HG03521 (cell line): ENCODE results near the gene CNOT6.
A peak's percentile ranks its signal among the peaks of the same experiment; 100 is the strongest.
"Not testable (repeated sequence)": the region's sequence is repeated elsewhere in the genome, so short reads cannot be mapped to it uniquely, and the experiment has no call there.

ENCODE experiments used
- ATAC-seq: cut with Tn5 transposase; IDR thresholded peaks from one replicate; pipeline ENCODE4 v1.9.1; 2021; ENCODE audit warnings: mild to moderate bottlenecking, moderate library complexity; ENCODE audit not compliant: unreplicated experiment

CNOT6 gene

DNA sequence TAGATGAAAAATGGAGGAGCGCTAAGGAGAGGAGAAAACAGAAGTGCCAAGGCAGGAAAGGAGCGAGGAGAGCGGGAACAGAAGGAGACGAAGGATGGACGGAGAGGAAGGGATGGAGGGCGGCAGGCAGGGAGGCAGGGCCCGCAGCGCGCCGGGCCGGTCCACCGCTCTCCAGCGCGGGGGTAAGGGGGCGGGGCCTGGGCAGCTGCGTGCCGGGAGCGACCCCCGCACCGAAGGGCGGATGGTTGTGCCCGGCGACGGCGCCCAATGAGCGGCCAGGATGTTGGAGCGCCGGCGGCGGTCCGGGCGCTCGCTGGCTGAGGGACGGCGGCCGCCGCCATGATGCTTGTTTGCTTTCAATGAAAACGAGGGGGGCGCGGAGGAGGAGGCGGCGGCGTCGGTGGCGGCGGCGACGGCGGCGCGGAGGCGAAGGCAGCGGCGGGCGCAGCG lies at the start of gene CNOT6:
Gene CNOT6 (plus strand): TSS at position 320 of the 450 bp plus-strand sequence. CDS start 34,898 bp downstream, outside the sequence.
- peak; percentile 93 for ATAC-seq

DNA sequence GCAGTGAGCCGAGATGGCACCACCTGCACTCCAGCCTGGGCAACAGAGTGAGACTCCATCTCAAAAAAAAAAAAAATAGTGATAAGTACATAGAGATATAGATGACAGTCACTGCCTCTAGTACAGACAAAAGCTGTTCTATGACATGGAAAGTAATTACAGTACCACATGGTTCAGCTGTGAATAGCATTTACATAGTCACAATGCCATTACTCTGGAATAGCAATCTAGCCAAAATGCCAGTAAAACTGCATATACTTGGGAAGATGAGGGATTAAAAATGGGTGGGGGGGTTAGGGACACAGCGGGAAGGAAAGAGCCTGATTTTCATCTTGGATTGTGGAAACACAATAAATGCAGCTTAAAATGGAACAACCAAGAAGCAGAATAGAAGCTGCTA lies 39.4 kb upstream of the CNOT6 start:
- ATAC-seq, result no peak

DNA sequence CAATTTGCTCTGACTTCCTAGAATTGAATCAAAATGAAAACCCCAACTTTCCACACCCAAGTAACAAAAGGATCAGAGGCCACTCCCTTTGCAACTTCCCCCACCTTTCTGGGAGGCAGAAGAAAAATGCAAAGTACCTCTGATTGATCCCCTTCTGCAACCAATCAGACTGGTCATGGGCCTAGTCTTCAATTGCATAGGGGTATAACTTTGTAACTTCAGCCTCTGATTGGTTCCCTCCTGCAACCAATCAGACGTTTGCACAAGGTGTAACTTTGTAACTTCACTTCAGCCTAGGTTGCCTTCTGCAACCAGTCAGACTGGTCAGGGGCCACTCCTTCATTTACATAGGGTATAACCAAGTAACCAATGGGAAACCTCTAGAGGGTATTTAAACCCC lies 38.3 kb upstream of the CNOT6 start:
- ATAC-seq, result no peak

DNA sequence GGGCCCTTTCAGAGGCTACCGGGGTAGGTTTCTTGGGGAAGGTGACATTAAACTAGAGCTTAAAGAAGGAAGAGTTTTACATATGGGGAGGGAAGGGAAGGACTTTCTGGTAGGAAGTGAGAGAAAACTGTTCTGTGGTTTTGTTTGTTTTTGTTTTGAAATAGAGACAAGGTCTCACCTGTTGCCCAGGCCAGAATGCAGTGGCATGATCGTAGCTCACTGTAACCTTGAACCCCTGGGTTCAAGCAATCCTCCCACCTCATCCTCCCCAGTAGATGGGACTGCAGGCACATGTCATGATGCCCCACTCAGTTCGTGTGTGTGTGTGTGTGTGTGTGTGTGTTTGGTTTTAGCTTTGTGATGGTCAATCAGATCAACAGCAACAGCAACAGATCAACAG lies 37.4 kb upstream of the CNOT6 start:
- ATAC-seq, result no peak

DNA sequence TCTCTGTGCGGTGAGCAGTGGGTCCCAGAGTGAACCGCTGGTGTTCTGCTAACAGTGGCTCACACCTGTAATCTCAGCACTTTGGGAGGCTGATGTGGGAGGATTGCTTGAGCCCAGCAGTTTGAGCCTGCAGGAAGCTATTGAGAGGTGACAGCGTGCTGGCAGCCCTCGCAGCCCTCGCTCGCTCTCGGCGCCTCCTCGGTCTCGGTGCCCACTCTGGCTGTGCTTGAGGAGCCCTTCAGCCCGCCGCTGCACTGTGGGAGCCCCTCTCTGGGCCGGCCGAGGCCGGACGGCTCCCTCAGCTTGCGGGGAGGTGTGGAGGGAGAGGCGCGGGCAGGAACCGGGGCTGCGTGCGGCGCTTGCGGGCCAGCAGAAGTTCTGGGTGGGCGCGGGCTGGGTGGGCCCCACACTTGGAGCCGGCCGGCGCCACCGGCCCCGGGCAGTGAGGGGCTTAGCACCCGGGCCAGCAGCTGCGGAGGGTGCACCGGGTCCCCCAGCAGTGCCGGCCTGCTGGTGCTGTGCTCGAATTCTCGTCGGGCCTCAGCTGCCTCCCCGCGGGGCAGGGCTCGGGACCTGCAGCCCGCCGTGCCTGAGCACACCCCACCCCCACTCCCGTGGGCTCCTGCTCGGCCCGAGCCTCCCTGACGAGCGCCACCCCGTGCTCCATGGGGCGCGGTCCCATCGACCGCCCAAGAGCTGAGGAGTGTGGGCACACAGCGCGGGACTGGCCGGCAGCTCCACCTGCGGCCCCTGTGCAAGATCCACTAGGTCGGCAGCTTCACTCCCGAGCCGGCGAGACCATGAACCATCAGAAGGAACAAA lies 35.1 kb upstream of the CNOT6 start:
- ATAC-seq, result not testable (repeated sequence)

DNA sequence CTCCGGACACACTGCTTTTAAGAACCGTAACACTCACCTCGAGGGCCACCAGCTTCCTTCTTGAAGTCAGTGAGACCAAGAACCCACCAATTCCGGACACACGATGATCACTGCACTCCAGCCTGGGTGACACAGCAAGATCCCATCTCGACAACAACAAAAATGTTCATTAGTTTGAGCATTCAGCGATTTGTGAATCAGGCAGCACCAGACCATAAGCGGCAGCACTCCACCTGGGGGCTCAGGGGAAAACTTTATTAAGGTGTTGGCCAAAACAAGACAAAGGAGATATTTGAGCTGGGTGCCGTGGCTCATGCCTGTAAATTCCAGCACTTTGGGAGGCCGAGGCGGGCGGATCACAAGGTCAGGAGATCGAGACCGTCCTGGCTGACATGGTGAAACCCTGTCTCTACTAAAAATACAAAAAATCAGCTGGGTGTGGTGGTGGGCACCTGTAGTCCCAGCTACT lies 34.5 kb upstream of the CNOT6 start:
- not testable (repeated sequence) for ATAC-seq

DNA sequence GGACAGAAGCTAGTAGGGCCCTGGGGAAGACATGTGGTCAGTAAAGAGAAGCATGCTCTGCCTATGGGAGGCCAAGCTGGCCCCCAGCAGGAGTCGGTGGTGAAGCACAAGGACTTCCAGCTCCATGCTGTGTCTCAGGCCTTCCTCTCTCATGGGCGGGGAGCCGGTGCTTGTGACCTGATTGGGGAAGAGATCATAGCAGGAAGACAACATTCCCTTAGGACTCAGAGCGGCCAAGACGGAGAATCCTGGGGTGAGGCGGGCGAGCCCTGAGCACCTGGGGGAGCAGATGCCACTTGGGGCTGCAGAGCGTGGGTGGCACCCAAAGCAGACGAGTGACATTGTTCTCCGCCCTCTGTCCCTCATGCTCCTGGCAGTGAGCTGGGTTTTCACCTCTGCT lies 33.3 kb upstream of the CNOT6 start:
- ATAC-seq, result no peak

DNA sequence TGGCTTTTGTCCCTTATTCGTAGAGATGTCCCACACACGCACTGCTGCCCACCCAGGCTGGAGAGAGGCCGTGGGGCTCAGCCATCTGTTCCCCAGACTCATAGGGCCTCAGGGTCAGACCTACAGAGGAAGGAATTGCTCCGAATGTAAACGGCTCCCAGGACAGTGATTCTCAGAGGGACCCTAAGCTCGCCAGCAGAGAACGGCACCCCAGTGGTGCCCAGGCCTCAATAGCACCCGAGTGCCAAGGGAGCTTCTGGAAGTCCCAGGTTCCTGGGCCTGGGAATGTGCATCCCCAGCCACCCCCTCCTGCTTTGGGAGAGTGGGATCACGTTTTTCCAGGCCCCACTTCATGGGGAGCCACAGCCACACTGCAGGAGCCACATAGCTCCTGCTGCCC lies 32.9 kb upstream of the CNOT6 start:
- ATAC-seq, result no peak

DNA sequence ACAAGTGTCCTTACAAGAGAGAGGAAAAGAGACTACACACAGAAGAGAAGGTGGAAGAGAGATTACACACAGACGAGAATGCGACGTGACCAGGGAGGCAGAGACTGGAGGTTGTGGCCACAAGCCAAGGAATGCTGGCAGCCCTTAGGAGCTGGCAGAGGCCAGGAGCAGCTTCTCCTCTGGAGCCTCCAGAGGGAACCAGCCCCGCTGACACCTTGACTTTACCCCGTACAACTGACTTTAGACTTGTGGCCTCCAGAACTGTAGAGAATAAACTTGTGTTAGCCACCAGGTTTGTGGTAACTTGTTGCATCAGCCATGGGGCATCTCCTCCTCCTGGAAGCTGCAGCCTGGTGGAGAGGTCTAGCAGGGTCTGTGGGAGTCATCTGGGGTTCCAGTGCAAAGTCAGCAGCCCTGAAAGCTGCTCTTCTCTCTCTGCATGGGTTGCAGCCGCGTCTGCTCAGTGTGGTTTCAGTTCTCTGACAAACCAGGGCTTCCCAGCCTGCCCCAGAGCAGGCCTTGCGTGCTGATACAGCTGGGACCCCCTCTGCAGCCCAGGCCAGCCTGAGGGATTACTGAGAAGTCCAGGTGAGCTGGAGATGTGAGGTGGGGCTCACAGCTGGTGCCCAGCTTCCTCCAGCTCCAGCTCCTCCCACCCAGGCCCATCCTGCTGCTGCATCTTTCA lies 30.8 kb upstream of the CNOT6 start:
- no peak for ATAC-seq

DNA sequence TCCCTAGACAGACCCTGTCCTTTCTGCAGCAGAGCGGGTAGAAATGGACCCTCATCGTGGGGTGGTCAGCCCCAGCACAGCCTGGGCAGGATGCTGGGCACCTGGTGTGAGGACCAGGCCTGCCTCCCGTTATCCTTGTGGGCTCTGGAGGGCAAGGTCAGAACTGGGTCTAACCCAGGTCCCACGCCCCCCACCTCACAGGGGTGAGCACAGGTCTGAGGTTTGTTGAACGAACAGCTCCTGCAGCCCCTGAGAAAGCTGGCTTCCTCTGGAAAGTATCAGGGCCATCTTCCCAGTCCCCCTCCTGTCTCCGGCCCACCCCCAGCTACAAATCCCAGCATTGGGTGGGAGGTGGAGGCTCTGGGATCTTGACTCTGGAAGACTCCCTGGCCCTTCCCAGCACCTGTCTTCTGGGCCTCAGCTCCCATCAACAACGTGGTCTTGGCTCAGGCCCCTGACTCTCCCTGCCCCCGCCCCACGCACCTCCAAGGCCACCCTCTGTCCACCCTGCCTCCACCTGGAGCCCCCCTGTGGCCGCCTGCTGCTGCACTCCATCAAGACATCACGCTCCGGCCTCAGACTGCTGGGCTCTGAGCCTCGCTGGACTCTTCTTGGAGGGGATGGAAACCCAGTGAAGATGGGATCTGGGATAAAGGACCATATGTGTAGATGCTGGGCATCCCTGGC lies 30.1 kb upstream of the CNOT6 start:
- no peak for ATAC-seq

DNA sequence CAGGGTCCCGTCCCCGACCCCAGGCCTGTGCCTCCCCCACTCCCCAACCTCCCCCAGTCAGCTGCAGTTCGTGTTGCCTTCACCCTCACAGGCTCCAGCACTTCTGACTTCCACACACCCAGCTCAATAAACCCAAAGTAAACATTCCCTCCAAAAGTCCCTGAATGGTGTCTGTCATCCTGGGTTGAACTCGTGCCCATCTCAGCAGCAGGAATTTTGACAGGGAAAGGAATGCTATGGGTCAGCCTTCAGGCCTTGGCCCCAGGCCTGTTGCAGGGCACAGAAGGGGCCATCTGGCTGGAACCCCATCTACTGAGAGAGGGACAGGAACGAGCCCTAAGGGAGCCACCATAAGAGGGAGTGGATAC lies 29.6 kb upstream of the CNOT6 start:
- ATAC-seq, result no peak

DNA sequence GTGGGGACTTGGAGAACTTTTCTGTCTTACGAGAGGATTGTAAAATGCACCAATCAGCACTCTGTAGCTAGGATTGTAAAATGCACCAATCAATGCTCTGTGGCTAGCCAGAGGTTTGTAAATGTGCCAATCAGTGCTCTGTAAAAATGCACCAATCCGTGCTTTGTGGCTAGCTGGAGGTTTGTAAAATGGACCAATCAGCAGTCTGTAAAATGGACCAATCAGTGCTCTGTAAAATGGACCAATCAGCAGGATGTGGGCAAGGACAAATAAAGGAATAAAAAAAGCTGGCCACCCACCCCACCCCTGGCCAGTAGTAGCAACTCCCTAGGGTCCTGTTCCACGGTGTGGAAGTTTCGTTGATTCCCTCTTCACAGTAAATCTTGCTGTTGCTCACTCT lies 29.1 kb upstream of the CNOT6 start:
- not testable (repeated sequence) for ATAC-seq

DNA sequence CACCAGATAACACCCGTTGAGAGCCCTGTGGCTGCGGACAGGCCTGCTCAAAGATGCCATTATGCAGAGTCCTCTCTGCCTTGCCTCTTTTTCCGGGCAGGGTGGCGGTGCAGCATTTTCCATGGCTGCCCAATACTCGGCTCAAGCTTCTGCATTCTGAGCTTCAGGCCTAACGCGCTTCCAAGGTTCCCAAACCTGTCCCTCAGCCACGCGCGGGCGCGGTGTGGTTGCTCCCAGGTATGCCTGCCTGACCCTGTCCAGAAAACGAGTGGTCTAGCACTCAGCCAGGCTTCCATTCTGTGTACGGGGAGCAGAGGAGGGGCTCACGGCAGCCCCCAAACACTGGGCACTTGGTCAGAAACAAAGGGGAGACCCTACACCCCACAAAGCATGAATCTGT lies 27.9 kb upstream of the CNOT6 start:
- no peak for ATAC-seq

DNA sequence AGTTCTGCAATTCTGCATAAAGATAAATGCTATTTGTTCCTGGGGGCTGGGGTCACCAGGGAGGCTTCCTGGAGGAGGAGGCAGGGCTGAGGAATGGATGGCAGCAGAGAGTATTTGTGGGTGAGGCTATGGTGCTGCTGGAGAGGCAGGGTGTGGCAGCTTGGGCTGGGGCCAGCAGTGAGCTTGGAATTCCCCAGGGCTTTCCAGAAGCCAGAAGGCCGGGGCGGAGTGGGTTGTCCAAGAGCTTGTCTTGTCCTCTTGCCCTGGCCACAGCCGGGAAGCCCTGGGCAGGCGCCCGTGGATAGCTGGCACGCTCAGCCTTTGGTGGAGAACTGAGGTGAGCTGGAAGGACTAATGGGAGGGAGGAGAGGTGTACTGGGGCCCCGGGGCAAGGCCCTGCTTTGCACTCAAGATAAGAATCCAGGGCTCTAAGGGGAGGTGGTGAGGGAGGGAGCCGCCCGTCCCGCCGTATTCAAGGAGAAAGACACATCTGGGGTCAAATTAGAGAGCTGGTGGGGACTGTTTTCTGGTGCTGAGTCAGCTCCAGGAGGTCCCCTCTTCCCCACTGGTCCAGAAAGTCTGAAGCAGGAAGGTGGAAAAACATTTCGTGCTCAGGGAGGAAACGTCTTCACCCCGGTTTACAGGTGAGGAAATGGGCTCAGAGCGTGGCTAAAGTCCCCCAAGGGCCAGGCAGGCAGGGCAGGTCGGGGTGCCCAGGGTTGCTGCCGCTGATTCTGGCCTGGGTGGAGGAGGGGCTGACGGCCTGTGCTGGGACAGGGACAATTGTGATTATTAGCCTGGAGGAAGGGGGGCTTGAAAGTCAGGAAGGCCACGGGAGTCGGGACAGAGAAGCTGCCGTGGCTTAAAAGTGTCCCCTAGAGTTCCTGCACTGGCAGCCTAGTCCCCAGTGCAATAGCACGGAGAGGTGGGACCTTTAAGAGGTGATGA lies 26.9 kb upstream of the CNOT6 start:
- ATAC-seq, result no peak

DNA sequence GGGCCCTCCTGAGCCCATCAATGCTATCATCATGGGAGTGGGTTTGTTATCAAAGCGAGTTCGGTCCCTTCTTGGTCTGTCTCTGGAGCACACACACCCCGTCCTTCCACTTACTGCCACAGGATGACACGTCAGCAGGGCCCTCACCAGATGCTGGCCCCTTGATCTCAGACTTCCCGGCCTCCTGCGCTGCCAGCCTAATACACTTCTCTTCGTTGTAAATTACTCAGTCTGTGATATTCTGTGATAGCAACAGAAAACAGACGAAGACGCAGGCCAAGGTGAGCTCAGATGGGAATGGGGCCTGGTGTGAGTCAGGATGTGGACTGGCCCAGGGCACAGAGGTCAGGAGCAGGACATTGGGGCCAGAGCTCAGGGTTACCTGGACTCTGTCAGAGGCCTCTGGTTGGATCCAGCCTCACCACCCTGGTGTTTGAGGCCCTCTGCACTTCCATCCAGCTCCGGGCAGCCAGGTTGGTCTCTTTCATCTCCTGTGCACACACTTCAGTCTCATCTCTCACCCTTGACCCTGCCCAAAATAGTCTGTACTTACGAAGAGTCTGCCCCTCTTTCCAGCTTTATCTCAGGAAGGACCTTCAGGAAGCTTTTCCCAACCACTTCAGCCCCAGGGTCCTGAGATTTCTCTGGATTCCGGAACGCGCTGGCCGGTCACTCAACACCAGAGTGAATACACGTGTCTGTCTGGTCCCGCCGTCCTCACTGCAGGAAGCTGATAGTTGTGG lies 26.0 kb upstream of the CNOT6 start:
- no peak for ATAC-seq

DNA sequence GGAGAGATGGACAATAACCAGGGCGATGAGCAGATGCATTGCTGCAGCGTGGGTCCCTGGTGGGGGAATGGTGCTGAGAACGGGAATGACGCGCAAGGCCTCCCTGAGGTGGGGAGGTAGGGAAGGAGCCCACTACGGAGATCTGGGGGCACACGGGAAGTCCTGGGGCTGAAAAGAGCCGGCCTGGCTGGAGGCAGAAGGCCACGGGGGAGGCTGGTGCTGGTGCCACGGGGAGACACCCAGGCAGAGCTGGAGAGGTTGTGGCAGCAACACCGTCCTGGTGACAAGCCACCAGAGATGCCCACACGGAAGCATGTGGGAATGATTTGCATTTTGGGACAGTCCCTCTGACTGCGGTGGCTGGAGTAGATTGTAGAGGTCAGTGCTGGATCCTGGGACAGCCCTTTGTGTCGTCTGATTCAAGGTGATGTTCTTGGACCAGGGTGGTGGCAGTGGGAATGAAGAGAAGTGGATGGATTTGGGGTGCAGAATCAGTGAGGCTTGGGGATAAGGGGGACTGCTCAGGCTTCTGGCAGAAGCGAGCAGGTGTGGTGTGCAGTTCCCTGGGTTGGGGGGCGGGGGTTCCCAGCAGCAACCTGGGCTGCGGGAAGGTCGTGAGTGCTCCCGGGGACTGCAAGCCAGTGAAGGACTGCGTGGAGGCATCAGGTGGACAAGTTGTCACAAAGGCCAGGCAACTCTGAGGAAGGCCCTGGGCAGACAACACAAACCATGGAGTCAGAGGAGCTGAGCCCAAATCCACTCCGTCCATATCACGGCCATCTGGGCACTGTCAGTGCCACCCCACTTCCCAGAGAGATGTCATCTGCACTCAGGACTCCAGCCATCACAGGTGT lies 25.2 kb upstream of the CNOT6 start:
- no peak for ATAC-seq

DNA sequence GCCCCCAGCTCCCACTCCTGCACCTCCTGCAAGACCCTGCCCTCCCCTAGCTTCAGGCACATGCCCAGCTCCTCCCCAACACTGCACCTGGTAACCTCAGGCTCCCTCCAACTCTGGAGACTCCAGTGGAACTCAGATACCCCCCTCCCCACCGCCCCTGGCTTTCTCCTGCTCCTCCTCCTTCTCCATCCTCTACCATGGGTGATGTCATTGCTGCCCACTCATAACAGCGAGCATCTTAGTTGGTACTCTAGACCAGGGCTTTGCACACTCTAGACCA lies 24.7 kb upstream of the CNOT6 start:
- ATAC-seq, result no peak

DNA sequence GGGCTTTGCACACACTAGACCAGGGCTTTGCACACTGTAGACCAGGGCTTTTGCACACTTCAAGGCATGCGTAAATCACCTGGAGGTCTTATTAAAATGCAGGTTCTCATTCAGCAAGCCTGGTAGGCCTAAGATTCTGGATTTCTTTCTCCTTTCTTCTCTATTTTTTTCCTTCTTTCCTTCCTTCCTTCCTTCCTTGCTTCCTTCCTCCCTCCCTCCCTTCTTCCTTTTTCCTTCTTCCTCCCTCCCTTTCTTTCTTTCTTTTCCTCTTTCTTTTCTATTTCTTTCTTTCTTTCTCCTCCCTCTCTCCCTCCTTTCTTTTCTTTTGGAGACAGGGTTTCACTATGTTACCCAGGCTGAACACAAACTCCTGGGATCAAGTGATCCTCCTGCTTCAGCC lies 24.3 kb upstream of the CNOT6 start:
- ATAC-seq, result no peak

DNA sequence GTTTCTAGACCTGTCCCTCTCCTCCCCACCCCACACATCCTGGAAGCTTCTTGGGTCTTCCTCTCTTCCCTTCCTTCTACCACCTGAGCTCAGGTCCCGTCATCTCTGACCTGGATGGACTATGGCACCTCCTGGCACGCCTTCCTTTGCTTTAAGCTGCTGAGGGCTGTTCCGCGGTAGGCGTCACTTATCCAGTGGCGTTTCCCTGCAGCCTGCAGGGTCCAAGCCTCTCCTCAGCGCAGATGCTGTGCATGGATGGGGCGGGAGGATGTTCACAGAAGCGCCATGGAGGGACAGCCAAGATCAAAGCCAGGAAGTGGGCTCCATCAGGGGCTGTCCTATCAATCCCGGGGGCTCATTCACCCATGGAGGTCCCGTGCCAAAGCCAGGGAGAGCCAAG lies 23.8 kb upstream of the CNOT6 start:
- ATAC-seq, result no peak
